Suppressor macrophage treated with lipopolysaccharide for 4 hours (primary cell): ENCODE results near the gene NPFF.

Experiments
- DNase-seq: peaks from one replicate; pipeline ENCODE4 v3.0.0-alpha.2; 2020

The NPFF gene

DNA sequence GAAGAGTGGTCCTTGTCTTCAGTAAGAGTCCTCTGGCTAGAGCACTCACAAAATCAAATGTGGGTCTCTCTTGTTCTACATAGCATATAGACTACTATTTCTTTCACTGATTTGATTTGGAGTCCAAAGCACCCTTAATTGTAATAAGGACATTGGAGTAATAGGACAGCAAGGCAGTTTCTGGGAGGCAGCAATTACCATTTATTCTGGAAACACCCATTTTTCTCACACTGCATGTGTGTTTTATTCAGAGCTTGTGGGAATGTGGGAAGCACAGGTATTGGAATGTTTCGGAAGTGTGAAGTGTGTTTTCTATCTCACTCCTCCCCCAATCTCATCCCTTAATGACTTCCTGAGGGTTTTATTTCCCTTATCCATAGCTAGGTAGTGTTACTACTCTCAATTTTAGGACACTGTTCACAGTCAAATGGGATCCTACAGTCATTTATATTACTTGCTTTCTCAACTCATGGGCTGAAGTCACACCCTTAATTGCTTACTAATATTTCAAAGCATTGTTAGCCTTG, 35.2 kb downstream of the NPFF start:
- DNase-seq: no peak

- no peak for DNase-seq
Measured at GRCh38 chr12:53468282-53468681, 39.0 kb downstream of the NPFF start.

DNA sequence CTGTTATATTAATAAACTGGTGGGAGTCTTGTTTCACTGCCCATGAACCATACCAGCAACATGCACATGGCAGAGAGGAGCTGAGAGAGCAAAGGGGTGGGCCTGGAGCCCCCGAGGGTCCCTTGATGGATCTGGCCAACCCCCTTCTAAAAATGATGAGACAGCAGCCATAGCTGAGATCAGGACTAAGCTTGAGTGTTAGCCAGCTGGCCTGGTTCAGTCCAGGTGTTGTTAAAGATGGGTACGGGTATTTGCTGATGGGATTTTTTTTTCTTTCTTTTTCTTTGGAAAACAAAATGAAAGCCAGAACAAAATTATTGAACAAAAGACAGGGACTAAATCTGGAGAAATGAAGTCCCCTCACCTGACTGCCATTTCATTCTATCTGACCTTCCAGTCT, 39.4 kb downstream of the NPFF start:
- DNase-seq: no peak

DNA sequence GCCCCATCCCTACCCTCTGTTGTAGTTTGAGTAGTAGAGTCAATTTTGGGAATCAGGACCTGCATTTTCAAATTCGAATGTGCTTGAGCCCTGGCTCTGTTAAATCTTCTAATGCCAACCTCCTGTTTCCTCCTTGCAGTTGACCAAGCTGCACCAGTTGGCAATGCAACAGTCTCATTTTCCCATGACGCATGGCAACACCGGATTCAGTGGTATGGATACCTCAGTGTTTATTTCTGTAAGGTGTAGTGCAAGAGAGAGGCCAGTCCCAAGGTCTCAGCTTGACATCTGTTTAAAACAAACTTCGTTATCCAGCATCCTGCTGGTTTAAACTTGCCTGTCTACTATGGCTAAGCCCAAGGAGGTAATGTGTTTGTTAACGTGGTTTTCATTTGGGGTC, 40.2 kb downstream of the NPFF start:
- no peak for DNase-seq

- DNase-seq: no peak
Measured at GRCh38 chr12:53466640-53467039, 40.6 kb downstream of the NPFF start.

GRCh38 chr12:53465679-53466078, 41.6 kb downstream of the NPFF start:
- peak; percentile 34 for DNase-seq

DNA sequence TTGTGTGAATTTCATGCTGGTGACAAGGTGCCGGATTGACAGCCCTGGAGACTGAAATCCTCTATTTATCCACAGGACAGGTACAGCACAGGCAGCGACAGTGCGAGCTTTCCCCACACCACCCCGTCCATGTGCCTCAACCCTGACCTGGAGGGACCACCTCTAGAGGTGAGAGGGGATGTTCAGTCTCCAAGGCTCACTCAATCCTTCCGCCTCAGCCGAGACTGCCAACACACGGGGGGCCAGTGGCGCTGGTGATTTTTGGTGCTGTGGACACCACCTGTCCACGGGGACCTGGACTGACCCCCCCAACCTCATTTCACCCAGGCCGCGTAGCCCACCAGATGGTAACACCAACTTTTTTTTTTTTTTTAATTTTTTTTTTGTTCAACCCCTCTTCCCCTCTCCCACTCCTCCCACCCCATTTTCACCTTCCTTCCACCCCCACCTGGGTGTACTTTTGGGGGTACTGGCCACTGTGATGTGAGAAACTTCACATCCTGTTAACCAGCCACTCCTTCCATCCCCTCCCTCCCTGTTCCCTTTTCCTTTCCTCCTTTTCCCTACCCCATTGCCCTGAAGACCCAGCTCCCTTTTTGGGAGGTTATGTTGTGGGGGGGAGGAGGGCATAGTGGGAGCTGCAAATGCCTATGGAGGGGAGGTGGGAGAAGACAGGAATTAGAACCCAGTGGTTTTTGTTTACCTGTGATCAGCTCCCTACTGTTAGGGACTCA, 42.4 kb downstream of the NPFF start:
- no peak for DNase-seq

- DNase-seq: no peak
Measured at GRCh38 chr12:53463802-53464560, 43.3 kb downstream of the NPFF start.

DNA sequence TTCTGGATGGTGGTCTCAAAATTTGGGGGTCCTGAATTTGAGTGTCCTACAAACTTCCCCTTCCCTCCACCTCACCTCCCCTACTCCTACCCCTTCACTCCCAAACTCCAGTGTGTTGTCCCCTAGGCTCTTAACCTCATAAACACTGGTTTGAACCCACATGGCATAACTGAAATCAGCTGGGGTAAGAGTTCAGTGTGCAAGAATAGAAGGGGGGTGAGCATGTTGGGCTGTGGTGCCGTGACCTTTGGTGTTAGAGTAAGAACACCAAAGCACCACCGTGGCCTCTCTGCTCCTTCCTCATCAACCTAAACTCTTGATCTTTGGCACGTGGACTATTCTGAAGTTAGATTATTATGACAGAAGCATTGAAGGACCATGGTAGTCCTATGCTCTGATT, 44.3 kb downstream of the NPFF start:
- no peak for DNase-seq

- no peak for DNase-seq
Measured at GRCh38 chr12:53461591-53461990, 45.7 kb downstream of the NPFF start.

GRCh38 chr12:53461059-53461458, 46.2 kb downstream of the NPFF start:
- DNase-seq: no peak

GRCh38 chr12:53459097-53459496, 48.2 kb downstream of the NPFF start:
- DNase-seq: no peak
